HG02759 (cell line): Measurements from ENCODE around the gene LYZL2.
"Not testable (repeated sequence)": the region's sequence is repeated elsewhere in the genome, so short reads cannot be mapped to it uniquely, and the experiment has no call there.

Source experiments
- ATAC-seq: cut with Tn5 transposase; IDR thresholded peaks from one replicate; pipeline ENCODE4 v1.9.1; 2021; ENCODE audit warnings: mild to moderate bottlenecking, moderate library complexity; ENCODE audit not compliant: unreplicated experiment

The LYZL2 gene

DNA sequence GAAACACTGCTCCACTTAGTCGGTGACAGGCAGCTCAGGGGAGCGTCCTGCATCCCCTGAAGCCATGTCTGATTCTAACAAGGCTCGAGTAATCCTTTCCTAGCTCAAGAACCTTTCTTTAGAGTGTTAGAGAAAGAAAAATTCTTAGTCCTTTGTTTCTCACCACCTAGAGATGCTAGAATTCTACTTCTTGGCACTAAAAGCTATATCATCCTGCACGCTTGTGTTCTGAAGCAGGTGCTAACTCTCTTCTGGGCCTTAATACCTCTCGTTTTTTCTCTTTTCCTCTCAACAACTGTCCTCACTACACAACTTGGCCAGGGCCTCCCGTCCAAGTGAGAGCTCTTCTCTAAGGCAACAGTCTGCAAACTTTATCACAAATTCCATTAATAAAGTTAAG, at the start of gene LYZL2:
Gene LYZL2, minus strand, starts transcription at position 101 of the 400 bp plus-strand sequence. CDS start 2,838 bp downstream, outside the sequence.
- ATAC-seq = no peak

DNA sequence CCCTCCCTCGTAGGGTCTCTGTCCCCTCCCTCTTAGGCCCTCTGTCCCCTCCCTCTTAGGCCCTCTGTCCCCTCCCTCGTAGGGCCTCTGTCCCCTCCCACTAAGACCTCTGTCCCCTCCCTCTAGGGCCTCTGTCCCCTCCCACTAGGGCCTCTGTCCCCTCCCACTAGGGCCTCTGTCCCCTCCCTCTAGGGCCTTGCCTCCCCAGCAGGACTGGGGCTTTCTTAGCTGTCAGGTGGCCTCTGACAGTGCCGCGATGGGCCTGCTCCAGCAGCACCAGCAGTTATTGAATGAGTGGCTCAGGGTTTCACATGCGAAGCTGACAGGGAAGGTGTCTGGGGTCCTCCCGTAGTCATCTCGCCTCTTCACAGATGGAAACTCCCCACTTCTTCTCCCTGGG, 48.1 kb upstream of the LYZL2 start:
- not testable (repeated sequence) for ATAC-seq

- ATAC-seq = not testable (repeated sequence)
Measured at GRCh38 chr10:30677146-30677545, 47.6 kb upstream of the LYZL2 start.

- ATAC-seq = no peak
Measured at GRCh38 chr10:30675791-30676718, 46.5 kb upstream of the LYZL2 start.

DNA sequence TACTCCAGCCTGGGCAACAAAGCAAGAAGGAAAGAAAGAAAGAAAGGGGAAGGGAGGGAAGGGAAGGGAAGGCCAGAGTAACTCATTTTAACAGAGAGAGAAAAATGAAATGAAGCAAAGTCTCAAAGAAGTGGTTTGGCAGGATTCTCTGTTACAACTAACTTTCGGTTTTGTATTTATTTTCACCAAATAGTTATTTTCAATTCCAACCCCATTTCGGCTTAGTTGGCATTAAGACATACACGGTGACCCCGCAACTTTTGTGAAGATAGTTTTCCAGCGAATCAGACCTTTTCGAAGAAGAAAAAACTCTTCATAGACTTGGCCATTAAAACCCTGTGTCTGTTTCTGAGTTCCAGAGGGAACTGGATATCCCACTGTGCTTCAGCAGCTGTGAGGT, 45.2 kb upstream of the LYZL2 start:
- no peak for ATAC-seq

- not testable (repeated sequence) for ATAC-seq
Measured at GRCh38 chr10:30673262-30673661, 43.7 kb upstream of the LYZL2 start.

- ATAC-seq = not testable (repeated sequence)
Measured at GRCh38 chr10:30672338-30672737, 42.8 kb upstream of the LYZL2 start.

DNA sequence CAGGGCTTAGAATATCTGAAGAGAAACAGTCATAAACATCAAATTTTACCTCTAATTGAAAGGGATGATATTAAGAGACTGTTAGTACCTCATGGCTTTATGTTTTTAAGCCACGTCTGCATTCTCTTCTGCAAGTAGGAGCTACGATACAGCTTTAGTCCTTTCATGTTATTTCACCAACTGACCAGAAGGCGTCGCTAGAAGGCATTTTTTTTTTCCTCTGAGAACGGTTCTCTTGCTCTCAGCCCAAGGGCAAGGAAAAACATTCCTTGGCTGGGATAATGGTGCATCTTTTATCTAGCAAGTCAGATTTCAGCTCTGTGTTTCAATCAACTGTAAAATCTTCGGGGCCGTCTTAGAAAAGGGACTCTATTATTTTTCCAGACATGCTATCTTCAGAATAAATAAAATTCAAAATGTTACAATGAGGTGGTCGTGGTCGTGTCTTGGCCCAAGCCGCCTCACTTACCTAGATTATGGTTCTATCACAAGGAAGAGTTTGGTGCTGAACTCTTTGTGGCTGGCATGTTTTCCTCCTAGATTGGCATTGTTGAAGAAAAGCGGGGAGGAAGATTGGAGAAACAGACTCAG, 41.6 kb upstream of the LYZL2 start:
- no peak for ATAC-seq

- not testable (repeated sequence) for ATAC-seq
Measured at GRCh38 chr10:30667982-30668381, 38.4 kb upstream of the LYZL2 start.

DNA sequence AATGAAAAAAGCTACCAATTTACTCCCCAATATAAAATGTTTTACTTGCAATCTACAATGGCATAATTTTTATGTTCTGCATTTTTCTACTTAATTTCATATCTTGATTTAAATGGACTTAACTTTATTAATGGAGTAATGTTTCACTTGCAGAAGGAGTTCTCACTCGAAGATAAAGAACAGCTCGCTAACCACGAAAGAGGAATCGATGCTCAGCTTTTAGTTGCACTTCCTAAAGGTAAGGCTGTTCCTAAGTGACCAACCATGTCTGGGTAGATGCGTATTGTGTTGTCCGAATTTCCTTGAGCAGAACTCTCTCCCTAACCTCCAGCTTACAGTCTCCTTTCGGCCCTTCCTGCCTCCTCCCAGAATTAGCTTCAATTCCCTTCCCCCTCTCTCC, 33.9 kb upstream of the LYZL2 start:
- ATAC-seq = peak; percentile 60

DNA sequence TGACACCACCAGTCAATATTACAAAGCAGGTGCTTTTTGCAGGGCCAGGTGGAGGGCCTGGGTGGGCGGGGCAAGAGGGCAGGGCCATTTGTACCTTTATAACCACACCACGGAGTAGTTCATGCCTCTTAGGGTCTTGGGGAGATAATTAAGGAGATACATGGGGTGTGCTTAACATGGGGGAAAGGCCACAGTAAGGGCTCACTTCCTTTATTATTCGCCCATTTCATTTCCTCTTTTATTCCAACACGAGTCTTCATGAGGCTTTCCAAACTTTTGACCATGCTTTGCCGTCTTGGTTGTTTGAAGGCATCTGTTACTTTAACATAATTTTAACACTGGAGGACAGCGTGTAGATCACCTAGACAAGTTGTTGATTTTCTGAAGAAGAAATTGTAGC, 33.3 kb upstream of the LYZL2 start:
- ATAC-seq = no peak

GRCh38 chr10:30660314-30660713, 30.8 kb upstream of the LYZL2 start:
- not testable (repeated sequence) for ATAC-seq

DNA sequence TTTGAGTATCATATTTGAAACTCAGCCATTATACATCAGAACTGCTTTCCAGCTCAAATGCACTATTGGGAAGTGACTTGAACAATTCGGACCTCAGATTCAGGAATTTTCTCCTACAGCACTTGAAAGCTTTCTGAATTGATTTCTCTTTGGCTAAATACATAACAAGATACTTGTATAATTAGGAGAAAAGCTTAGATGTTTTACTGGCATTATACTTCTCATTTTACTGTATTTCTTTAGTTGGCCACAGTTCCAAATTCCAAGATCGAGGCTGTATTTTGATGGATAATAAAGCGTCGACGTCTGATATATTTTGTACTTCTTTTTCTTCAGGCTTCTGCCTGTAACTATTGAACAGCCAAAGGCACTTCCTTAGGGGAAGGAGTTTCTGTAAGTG, 26.7 kb upstream of the LYZL2 start:
- no peak for ATAC-seq

DNA sequence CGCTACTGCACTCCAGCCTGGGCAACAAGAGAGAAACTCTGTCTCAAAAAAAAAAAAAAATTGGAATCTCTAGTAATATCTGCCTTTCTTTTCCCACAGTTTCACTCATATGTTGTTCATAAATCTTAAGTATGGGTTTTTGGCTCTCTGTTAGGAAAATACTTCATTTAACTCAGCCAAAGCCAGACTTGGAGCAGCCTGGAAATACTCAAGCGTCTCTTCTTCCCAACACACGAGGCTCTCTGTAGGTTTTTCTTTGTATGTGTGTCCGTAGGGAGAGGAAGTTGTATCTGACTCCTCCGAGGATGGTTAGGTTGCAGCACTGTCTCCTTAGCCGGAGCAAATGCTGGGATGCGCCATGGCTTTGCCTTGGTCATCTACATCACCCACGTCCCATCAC, 25.4 kb upstream of the LYZL2 start:
- not testable (repeated sequence) for ATAC-seq

GRCh38 chr10:30651470-30652397, 22.2 kb upstream of the LYZL2 start:
- ATAC-seq = not testable (repeated sequence)

- ATAC-seq = no peak
Measured at GRCh38 chr10:30647089-30647488, 17.5 kb upstream of the LYZL2 start.

- ATAC-seq = no peak
Measured at GRCh38 chr10:30645340-30645827, 15.8 kb upstream of the LYZL2 start.

DNA sequence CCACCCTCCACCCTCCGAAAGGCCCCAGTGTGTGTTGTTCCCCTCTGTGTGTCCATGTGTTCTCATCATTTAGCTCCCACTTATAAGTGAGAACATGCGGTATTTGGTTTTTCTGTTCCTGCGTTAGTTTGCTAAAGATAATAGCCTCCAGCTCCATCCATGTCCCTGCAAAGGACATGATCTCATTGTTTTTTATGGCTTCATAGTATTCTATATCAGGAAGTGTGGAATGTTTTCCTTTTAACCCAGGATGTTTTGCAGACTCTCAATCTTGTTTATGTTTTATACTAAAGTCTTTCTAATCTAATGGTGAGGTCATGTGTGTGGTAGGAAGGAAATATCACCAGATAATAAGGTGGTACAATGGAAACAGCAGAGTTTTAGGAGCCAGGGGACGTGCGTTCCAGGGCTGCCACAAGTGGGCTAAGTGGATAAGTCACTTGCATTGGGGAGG, 14.9 kb upstream of the LYZL2 start:
- not testable (repeated sequence) for ATAC-seq

DNA sequence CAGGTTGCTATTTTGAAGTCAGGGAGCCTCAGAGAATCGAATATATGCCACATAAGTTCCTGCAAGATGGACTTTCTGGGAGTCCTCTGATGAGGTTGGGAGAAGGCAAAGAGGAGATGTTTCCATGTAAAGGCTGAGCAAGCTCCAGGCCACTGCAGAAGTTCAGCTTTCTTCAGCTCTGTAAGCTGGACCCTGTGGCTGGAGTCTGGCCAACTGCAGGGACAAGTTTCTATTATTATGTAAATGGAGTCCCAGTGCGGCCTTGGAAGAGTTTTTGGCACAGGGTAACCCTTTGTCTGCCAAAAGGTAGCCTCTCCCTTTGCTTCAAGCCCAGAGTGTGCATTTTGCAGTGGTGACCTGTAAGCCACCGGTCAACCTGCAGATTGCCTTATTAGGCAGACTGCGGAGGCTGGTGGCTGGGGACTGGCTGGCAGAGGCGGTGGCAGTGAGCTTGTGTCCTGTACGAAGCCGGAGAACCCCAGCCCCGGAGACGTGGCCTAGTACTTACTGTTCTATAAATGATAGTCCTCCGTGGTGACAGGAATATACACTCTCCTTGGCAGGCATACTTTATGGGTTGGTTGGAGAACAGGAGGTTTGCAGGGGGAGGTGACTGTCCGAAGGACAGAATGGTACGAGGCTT, 14.1 kb upstream of the LYZL2 start:
- not testable (repeated sequence) for ATAC-seq

- not testable (repeated sequence) for ATAC-seq
Measured at GRCh38 chr10:30642856-30643255, 13.3 kb upstream of the LYZL2 start.
